ENCODE measurements around the gene SRC.

DNA sequence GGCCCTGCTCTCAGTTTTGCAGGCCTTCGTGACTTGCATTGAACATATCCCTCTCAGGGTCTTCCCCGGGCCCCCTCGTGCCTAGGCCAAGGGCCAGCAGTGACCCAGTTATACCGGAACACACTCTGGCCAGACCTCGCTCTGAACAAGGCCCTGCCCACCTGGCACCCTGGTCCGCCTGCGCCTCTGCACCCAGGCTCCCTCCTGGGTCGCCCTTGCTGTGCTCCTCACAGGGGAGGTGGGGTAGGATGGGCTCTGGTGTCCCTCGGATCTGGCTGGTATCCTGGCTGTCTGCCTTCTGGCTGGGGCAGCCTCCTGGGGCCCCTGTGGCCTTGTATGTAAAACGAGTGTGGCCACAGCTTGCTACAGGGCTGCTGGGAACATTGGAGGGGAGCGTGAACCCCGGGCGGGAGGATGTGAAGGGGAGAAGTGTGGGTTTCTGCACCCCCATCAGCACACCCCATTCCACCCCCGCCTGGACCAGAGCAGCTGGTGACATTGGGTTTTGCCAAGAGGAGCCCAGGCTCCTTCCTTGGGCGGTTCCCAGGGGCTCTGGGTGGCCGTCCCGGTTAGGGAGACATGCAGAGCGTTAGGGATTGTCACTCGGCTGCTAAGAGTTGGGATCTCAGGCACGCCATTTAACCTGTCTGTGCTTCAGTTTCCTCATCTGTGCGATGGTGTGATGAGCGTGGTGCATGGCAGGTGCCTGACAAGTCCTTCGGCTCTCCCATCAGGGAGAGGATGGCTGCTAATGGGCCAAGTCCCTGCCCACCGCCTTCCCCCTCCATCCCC lies 17.5 kb downstream of the SRC start:
- TF ChIP-seq, protein P1, sequence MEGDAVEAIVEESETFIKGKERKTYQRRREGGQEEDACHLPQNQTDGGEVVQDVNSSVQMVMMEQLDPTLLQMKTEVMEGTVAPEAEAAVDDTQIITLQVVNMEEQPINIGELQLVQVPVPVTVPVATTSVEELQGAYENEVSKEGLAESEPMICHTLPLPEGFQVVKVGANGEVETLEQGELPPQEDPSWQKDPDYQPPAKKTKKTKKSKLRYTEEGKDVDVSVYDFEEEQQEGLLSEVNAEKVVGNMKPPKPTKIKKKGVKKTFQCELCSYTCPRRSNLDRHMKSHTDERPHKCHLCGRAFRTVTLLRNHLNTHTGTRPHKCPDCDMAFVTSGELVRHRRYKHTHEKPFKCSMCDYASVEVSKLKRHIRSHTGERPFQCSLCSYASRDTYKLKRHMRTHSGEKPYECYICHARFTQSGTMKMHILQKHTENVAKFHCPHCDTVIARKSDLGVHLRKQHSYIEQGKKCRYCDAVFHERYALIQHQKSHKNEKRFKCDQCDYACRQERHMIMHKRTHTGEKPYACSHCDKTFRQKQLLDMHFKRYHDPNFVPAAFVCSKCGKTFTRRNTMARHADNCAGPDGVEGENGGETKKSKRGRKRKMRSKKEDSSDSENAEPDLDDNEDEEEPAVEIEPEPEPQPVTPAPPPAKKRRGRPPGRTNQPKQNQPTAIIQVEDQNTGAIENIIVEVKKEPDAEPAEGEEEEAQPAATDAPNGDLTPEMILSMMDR (IDR thresholded peaks at IDR 0.05; ENCODE audit: control extremely low read depth in 1 of 3, insufficient read depth in 1 of 3, low read depth in 1 of 3, low read length in 3 of 3) = no peak
- TF ChIP-seq BACH1 (IDR thresholded peaks at IDR 0.05; ENCODE audit: low read length) = no peak
- no peak for TF ChIP-seq TAF1 (IDR thresholded peaks at IDR 0.05; ENCODE audit: low read depth, low read length)
- TF ChIP-seq RFX5 (IDR thresholded peaks at IDR 0.05; ENCODE audit: borderline replicate concordance, low read depth, low read length) = no peak
- no peak for TF ChIP-seq GTF2F1 (IDR thresholded peaks at IDR 0.05; ENCODE audit: borderline replicate concordance, low read depth, low read length)
- TF ChIP-seq SP2 (IDR thresholded peaks at IDR 0.05; ENCODE audit: low read length) = no peak
- TF ChIP-seq POLR2A (IDR thresholded peaks at IDR 0.05; ENCODE audit: control extremely low read depth in 1 of 2, low read depth in 2 of 2, low read length in 2 of 2) = no peak
- no peak for TF ChIP-seq RAD21 (IDR thresholded peaks at IDR 0.05 in 1 of 2, conservative IDR thresholded peaks at IDR 0.05 in 1 of 2; ENCODE audit: low read depth in 2 of 2, low read length in 2 of 2)
- TF ChIP-seq RBBP5 (IDR thresholded peaks at IDR 0.05; ENCODE audit: borderline replicate concordance, low read depth, low read length) = no peak
- TF ChIP-seq SP4 (IDR thresholded peaks at IDR 0.05; ENCODE audit: low read length) = no peak
- no peak for TF ChIP-seq BCL11A (IDR thresholded peaks at IDR 0.05; ENCODE audit: low read depth in 2 of 2, low read length in 2 of 2)
- TF ChIP-seq JUND (IDR thresholded peaks at IDR 0.05; ENCODE audit: low read length) = no peak
- TF ChIP-seq ZNF274 (IDR thresholded peaks at IDR 0.05; ENCODE audit: borderline replicate concordance, extremely low read depth, low read length) = no peak

Measured in H1 (cell line).